HG03039 (cell line): ENCODE measurements around the gene CBFA2T3.
"Not testable (repeated sequence)": the region's sequence is repeated elsewhere in the genome, so short reads cannot be mapped to it uniquely, and the experiment has no call there.

Experiments
- ATAC-seq: cut with Tn5 transposase; IDR thresholded peaks from one replicate; pipeline ENCODE4 v1.9.1; 2021; ENCODE audit warnings: mild to moderate bottlenecking, moderate library complexity; ENCODE audit not compliant: unreplicated experiment

CBFA2T3 gene

DNA sequence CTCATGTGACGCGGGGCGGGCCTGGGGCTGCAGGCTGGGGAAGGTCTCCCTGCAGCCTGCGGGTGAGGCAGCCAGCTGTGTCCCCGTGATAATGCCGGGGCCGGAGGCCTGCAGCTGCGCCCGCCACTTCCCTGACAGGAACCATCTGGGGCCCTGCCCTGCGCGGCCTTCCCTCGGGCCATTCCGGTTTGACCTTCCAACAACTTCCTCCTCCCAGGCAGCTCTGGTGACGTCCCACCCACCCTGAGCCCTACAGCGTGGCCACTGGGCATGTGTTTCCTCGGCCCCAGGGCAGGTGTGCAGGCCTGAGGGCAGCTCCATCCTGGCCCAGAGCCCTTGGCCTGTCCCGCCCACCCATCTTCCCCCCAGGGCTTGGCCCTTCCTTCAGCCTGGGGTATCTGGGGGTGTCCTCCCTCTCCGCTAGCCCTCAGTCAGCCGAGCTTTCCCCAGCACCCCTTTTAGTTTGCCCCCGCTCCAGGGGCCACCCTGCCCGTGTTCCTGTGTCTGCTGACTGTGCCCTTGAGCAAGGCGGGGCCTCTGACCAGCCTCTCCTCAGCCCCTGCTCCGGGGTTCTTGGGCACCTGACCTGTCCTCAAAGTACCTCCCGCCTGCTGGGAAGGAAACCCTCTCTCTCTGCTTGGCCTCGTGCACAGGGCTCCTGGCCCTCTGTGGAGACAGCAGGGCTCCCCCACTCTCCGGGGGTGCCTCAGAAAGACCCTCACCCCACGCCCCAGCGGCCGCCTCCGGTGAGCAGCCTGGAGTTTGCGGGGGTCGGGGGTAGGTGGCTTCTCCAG lies at the start of gene CBFA2T3:
TSS of gene CBFA2T3 (minus strand) at position 190 of the 794 bp plus-strand sequence. CDS start 400 bp downstream, outside the sequence.
- ATAC-seq, result no peak

DNA sequence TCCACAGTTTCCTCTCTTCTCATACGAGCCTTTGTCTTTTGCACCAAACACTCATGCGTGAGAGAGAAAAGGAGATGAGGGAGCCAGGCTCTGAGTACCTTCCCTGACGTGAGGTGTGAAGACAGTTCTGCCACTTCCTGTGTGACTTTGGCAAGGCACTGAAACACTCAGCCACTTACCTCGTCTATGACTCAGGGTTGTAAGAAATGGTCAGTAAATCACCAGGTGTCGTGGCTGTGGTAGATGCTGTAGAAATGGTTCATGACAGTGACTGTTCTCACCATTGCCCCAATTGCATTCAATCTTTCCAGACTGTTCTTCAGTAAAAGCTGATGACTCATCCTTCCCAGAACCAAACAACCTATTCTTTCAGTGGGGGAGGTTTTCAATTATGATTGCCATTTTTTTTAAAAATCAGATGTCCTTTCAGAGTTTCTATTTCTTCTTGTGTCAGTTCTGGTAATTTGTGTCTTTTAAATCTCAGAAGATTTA lies 49.2 kb upstream of the CBFA2T3 start:
- ATAC-seq, result no peak

DNA sequence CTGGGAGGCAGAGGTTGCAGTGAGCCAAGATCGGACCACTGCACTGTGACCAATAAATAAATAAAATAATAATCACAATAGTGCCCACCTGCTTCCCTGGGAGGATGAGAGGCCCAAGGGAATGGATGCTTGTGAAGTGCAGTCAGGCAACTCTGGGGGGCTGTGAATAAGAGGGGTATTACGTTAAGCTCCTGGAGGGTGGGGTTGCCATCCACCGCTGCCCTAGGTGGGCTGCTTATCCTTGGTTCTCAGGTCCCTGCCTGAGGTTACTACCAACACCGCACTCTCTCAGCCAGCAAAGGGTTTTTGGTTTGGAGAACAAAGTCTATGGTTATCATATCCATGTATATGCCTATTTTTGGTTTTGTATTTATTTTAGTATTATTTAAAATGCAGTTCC lies 48.6 kb upstream of the CBFA2T3 start:
- no peak for ATAC-seq

DNA sequence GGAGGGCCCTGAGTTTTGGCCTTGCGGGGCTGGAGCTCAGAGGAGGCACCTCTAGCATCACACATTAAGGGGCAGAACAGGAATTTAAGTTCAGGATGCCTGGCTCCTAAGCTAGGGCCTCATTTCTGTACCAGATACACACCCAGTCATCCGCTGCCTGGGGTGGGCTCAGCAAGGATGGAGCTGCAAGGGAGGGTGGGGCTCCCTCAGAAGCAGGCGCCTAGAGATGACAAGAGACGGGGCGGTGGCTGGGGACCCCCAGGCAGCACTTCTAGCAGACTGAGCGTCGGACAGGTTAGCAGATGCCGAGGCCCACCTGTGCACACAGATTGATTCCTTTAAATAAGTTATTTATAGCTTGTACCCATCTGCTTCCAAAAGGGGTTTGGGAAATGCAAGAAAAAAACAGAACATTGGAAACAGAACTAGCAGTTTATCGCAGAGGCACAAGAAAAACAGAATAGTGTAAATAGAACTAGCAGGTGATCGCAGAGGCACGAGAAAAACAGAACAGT lies 47.6 kb upstream of the CBFA2T3 start:
- ATAC-seq, result no peak

DNA sequence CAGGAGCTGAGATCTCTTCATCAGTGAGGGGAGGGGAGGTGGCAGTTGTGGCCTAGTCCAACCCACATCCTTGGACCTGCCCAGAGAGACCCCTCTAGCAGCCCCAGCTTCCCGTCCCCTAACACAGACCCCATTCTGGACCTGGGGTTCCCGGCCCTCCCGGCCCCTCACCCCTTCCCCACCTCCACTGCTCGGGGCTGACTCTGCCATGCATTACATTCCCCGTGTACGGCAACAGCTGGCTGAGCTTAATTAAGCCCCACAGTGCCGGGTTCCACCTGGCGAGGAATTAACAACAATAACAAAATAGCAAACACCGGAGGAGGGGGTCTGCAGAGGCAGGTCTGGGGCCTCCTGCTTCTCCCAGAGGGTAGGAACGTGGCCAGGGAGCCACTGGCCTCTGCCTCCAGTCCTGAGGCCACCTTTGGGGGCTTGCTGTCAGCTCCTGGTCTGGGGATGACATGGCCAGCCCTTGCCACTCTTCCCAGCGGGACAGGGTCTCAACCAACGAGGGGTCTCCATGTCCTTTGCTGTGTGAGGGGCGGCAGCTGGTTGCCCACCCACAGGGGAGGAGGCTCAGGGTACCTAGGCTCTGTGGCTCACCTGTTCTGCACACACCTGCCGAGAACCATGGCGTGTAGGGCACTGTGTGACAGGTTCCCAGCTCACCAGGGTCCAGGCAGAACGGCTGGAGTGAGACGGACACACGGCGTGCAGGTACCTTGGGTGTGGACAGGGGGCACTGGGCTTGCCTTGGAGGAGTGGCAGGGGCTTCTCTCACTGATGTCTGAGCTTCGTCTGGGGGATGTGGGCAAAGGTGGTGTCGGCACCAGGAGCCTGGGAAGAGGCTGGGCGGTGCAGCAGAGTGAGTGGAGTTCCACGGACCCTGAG lies 46.9 kb upstream of the CBFA2T3 start:
- ATAC-seq, result no peak

DNA sequence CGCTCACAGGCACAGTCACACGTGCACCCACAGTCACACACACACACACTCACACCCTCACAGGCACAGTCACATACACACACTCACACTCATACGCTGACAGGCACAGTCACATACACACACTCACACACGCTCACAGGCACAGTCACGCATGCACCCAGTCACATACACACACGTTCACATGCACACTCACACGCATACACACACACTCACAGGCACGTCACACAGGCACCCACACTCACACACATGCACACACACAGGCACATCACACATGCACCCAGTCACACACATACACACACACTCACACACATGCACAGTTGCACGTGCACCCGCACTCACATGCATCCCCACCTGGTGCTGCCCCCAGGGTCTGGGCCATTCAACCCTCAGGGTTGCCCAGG lies 46.1 kb upstream of the CBFA2T3 start:
- no peak for ATAC-seq

DNA sequence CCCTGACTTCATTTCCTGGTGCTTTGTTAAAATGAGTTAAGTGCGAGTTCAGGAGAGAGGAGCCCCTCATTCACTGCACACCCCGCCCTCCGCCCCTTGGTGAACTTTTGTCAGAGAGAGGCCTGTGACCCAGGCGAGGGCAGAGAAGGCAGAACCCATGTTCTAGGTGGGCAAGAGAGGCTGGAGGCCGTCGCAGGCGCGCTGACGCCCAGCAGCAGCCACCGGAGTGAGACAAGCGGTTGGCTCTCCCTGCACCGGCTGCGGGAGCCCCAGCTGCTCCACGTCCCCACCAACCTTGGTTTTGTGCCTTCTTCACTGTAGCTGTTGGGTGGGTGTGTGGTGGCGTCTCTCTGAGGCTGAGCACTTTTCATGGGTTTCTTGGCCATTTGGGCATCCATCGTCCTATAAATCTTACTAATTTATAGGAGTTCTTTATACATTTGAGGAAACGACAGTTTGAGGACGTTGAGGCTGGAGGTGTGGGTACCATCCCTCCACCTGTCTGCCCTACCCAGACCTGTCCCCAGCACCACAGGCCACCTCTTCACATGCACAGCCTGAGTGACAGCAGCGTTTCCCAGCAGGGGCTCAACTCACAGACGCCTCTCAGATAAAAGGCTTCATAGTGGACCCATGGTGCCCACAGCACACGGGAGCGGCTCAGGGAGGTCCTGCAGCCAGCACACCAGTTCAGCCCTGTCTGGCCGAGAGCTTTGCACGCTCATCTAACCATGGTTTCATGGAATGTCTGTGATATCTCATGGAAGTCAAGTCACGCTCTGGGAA lies 45.2 kb upstream of the CBFA2T3 start:
- no peak for ATAC-seq

DNA sequence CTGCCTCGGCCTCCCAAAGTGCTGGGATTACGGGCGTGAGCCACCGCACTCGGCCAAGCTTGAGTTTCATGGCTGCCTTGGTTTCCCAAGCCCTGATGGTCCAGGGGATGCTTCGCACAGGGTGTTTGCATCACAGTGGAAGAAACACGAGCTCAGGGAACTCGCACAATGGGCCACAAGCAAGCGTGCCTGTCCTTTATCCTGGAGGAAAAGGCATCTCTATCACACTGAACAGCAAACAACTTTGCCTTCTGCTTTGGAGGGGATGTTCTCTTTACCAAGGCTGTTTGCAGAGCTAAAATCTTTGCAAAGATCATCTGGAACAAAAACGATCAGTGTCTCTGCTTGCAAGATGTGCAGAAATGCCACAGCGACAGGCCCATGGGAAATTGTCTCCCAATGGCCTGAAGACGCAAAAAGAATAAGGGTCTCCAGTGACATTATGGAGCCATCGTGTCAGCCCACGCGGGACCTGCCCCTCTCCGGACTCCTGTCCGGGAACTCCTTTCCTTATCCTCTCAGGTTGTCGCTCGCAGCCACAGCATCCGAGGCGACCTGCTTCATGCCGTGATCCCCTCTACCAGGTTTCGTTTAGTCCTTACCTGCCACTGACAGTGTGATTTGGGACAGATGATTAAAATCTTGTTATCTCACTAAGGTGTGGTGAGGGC lies 44.1 kb upstream of the CBFA2T3 start:
- ATAC-seq, result no peak

DNA sequence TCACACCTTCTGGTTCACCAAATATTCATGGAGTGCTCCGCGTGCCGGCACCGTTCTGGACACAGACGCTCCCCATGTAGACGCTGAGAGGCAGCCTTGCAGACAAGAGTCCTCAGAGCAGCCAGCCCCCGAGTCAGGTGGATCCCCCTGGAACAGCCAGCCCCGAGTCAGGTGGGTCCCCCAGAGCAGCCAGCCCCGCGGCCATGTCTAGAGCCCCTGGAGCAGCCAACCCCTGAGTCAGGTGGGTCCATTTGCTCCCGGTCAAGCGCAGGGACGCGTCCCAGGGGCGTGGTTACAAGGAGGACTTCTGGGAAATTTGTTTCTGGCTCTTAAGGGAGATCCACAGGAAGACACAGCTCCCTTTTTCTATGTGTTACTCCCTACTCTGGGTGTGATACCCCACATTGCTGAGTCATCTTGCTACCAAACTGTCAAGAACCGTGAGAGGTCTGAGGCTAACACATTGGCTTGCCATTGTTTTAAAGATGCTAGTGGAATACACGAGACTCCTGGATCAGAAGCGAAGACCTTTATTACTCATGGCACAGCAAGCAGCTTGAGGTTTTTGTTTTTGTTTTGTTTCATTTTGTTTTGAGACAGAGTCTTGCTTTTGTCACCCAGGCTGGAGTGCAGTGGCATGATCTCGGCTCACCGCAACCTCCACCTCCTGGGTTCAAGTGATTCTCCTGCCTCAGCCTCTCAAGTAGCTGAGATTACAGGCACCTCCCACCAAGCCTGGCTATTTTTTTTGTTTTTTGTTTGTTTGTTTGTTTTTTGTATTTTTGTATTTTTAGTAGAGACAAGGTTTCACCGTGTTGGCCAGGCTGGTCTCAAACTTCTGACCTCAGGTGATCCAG lies 43.3 kb upstream of the CBFA2T3 start:
- no peak for ATAC-seq

DNA sequence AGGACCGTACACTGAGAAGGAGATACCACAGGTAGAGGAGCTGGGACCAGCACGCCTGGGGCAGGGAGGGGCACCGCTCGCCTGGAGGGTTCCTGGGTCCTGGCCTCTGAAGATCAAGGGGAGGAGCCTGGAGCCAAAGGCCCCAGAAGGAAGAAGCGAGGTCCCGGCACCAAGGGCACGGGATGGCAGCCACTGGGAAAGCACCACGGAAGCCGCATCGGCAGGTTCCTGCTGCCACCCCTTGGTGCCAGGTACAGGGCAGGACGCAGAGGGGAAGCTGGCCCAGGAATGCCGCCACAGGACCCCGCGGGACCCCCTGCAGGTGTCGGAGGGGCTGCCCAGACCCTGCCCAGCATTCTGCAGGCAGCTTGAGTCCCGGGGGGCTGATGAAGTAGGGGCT lies 42.5 kb upstream of the CBFA2T3 start:
- no peak for ATAC-seq

DNA sequence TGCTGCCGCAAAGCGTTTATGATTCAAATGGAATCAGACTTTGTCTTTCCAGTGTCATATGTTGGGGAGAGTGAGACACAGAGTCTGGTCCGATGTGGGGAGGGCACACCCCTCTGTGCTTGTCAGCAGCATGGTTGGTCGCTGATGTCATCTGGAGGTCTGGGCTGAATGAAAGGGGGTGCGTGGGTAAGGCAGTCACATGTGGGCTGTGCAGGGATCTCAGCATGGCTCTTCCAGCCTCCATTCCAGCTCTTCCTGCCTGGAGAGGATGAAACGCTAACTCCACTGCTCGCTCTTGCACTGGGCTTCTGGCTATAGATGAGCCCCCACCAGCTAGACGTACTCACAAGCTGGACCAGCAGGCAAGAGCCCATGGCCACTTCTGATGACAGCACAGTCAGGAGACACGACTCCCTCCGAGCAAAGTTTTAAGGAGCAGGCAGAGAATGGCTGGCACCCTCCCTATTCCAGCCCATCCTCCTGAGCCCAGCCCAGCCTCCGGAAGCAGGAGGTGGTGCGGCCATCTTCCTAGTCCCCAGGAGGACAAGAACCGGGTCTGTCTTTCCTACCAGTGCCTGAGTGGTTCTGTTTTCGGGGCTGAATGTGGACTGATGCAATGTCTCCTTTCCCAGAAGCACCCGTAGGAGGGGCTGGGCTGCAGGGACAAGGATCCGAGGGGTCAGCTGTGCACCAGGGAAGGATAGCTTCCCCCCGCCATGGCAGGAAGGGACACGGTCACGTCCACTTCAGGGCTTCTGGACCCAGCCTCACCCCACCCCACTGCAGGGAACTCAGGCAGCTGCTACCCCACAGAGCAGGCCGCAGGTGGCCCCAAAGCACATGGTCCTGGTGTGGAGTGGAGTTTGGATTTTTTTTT lies 41.5 kb upstream of the CBFA2T3 start:
- no peak for ATAC-seq

DNA sequence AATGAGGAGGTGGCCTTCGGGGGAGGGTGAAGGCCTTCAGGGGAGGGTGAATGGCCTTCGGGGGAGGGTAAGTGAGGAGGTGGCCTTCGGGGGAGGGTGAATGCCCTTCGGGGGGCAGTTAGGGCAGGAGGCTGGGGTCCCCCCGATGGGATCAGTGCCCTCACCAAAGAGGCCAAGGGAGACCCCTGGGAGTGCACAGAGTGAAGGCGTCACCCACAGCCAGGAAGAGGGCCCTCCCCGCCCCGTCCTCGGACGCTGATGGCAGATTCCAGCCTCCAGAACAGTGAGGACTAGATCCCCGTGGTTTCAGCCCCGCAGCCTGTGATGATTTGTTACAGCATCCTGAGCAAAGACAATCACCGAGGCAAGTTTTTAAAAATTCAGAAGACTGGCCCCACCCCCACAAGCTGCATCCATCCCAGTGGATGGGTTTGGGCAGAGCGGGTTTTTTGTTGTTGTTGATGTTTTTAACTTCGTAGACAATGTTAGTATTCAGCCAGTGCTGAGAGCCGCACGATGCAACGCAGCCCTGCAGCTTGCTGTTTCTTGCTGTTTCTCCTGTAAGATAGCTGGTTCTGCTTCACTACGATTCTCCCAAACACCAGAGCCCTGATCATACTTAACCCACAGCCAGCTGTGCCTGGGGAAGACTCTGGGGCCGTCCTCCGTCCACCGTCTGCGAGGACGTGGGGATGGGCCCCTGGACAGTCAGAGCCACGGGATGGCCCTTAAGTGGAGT lies 40.7 kb upstream of the CBFA2T3 start:
- no peak for ATAC-seq

DNA sequence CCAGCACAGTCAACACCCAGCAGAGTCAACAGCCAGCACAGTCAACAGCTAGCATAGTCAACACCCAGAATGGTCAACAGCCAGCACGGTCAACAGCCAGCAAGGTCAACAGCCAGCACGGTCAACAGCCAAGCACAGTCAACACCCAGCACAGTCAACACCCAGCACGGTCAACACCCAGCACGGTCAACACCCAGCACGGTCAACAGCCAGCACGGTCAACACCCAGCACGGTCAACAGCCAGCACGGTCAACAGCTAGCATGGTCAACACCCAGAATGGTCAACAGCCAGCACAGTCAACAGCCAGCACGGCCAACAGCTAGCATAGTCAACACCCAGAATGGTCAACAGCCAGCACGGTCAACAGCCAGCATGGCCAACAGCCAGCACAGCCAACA lies 39.6 kb upstream of the CBFA2T3 start:
- ATAC-seq, result not testable (repeated sequence)

DNA sequence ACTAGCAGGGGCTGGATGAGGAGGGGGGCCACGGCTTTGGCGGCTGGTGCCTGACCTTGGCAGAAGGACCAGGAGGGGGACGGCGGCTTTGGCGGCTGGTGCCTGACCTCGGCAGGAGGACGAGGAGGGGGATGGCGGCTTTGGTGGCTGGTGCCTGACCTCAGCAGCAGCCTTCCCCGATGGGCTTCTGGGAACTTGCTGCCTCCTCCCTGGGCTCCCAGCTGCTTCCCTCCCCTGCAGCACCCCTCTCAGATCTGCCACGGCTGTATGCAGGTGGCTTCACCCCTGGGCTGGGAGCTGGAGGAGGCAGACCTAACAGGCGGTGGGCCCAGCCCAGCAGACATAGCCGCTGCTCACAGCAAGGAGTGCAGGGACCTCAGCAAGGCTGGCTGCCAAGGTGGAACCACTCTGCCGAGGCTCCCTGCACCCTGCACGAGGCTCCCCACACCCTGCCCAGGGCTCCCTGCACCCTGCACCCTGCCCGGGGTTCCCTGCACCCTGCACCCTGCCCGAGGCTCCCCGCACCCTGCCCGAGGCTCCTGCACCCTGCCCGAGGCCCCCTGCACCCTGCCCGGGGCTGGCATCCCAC lies 38.4 kb upstream of the CBFA2T3 start:
- no peak for ATAC-seq

DNA sequence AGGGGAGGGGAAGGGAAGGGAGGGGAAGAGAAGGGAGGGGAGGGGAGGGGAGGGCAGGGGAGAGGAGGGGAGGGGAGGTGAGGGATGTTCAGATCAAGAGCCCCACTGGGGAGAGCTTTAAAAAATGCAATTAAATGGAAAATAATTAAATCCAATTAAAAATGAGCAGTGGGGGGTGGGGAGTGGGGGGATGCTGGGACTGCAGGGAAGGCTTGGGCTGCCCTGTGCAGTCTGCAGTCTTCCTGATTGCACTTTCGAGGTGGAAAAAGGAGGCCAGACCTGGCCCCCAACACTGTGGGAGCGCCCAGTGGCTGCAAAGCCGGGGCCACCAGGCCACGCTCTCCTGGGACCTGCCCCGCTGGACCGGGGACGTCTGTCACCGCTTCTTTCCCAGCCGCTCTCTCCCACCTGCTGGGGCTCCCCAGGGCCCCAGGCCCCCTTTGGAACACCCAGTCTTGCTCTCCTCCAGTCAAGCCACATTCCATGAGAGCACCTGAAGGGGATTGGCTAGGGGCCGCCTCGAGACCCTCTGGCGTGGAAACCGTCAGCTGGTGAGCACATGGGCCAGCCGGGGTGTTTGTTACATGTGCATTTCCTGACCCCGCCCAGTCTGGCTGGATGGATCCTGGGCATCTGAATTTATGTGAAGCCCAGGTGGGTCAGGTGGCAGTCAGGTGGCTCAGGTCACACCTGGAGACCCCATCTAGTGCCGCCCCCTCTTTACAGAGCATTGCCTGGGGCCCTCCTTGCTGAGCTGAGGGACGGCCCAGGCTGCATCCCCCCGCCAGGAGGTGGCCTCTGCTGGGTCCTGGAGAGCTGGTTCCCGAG lies 37.6 kb upstream of the CBFA2T3 start:
- no peak for ATAC-seq

DNA sequence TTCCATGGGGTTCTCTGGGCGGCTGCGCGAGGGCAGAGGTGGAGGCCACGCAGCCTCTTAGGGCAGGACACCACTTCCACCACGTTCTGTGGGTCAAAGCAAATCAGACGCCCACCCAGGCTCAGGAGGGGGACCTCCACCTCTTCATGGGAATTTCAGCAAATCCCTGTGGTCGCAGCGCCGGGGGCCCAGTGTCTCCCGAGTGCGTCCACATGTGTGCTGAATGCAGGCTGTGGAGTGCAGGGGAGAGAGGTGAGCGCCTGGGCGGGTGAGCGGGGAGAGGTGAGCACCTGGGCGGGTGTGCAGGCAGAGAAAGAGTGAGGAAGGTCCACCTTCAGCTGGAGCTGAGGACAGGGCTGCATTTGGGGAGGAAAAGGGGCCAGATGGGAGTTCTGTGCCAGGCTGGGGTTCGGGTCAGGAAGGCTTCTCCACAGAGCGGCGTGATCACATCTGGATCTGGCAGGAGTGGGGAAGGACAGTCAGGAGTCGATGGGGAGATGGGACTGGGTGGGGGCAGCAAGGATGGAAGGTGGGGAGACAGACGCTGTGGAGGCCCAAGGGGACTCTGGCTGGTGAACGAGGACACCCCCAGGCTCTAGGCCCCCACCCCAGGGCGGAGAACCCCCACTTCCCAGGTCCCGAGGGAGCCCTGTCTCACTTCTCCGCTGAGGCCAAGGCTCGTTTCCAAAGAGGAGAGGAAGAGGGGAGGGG lies 36.8 kb upstream of the CBFA2T3 start:
- no peak for ATAC-seq
